ENCODE results near the gene LBHD2. TPM values are rescaled to one million over a fixed set of nuclear protein-coding genes. Genes with fewer than 3 reads are reported as not detected.

Gene LBHD2
- total and polyA plus RNA-seq, 2 donors (not counting 1 experiment from before 2014, with no cell fraction given), result not detected

DNA sequence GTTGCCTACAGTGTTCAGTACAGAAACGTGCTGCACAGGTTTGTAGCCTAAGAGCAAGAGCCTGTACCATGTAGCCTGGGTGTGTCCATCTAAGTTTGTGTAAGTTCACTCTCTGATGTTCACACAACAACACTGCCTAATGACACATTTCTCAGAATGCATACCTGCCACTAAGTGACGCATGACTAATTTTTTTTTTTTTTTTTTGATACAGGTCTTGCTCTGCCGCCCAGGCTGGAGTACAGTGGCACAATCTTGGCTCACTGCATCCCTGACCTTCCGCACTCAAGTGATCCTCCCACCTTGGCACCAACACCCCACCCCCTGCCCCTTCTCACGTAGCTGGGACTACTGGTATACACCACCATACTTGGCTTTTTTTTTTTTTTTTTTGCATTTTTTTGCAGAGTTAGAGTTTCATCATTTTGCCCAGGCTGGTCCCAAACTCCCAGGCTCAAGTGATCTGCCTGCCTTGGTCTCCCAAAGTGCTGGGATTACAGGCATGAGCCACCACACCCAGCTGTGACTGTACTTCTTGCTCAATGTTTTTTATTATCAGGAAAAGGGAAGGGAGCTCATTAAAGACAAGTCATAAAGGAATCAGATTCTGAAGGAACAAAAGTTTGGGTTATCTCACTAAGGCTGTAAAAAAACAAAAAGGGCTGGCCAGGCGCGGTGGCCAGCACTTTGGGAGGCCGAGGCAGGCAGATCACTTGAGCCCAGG lies 16.6 kb upstream of the LBHD2 start:
- H3K9ac ChIP-seq (ENCODE audit: low read length), result no peak overlapping the region

More for the DNA sequence above, 16.6 kb upstream of the LBHD2 start:
- Histone ChIP-seq H3K4me3 (ENCODE audit: control extremely low read depth in 1 of 5, extremely low read depth in 1 of 5, insufficient read depth in 1 of 5, low read depth in 2 of 5, low read length in 4 of 5) (no peak overlapping the region), H3K27ac (ENCODE audit: low read length in 2 of 2) (no peak overlapping the region), H3K9me3 (ENCODE audit: control extremely low read depth in 1 of 3, control insufficient read depth in 2 of 3, insufficient read depth in 1 of 3, low read length in 2 of 3) (peaks cover 0 to under 1% (median 0%) of the 10 kb centered on the region in 3 donors), H3K79me2 (ENCODE audit: control insufficient read depth, insufficient read depth, low read length) (no peaks in the 10 kb centered on the region), H3K27me3 (replicated peaks in 1 of 4; ENCODE audit: control extremely low read depth in 1 of 4, control insufficient read depth in 3 of 4, insufficient read depth in 4 of 4, low read length in 3 of 4) (peaks cover 0 to 4% (median 0%) of the 10 kb centered on the region in 4 experiments), H3K4me2 (replicated peaks; ENCODE audit: low read depth, low read length, poor library complexity, severe bottlenecking) (no peak overlapping the region), H2AFZ (ENCODE audit: insufficient read depth, low read depth, low read length, poor library complexity, severe bottlenecking) (no peak overlapping the region), H3K36me3 (replicated peaks in 1 of 2; ENCODE audit: control extremely low read depth in 1 of 2, control insufficient read depth in 1 of 2, extremely low read depth in 1 of 2, insufficient read depth in 2 of 2, low read length in 1 of 2) (no peaks in the 10 kb centered on the region), H3K4me1 (ENCODE audit: control insufficient read depth in 2 of 2, insufficient read depth in 2 of 2, low read length in 2 of 2) (no peaks in the 10 kb centered on the region), H4K20me1 (ENCODE audit: control insufficient read depth, insufficient read depth, low read length, poor library complexity, severe bottlenecking) (no peaks in the 10 kb centered on the region)
- Mint-ChIP-seq H3K27ac (no peak overlapping the region), H3K4me1 (no peaks in the 10 kb centered on the region), H3K4me3 (no peak overlapping the region), H3K9me3 (ENCODE audit: insufficient read depth) (no peaks in the 10 kb centered on the region), H3K27me3 (peaks cover 3% of the 10 kb centered on the region)
- TF ChIP-seq, protein P1, sequence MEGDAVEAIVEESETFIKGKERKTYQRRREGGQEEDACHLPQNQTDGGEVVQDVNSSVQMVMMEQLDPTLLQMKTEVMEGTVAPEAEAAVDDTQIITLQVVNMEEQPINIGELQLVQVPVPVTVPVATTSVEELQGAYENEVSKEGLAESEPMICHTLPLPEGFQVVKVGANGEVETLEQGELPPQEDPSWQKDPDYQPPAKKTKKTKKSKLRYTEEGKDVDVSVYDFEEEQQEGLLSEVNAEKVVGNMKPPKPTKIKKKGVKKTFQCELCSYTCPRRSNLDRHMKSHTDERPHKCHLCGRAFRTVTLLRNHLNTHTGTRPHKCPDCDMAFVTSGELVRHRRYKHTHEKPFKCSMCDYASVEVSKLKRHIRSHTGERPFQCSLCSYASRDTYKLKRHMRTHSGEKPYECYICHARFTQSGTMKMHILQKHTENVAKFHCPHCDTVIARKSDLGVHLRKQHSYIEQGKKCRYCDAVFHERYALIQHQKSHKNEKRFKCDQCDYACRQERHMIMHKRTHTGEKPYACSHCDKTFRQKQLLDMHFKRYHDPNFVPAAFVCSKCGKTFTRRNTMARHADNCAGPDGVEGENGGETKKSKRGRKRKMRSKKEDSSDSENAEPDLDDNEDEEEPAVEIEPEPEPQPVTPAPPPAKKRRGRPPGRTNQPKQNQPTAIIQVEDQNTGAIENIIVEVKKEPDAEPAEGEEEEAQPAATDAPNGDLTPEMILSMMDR (IDR thresholded peaks at IDR 0.05), result no peak
- no peak for TF ChIP-seq EZH2 (IDR thresholded peaks at IDR 0.05; ENCODE audit: borderline replicate concordance, insufficient read depth, low read depth, low read length, poor library complexity, severe bottlenecking)
- ATAC-seq (ENCODE audit: low read depth) (no peak), DNase-seq (no peak)
- WGBS (ENCODE audit: insufficient coverage), result 78% methylated on average over 4 of the region's 8 CpGs
- POLR2A ChIA-PET, result no interaction called here
- intact Hi-C loops (cut with micrococcal nuclease), result no loop called here
- CTCF ChIA-PET, result interaction anchor here (0.7 kb wide), 1 partner anchor 946 kb away, joined by 3 read pairs; no protein-coding TSS in a partner anchor
